OCI-LY3 (cell line): ENCODE results near the gene PAQR9.
A peak's percentile ranks its signal among the peaks of the same experiment; 100 is the strongest.

ENCODE experiments used
- H2AFZ ChIP-seq: fragments of 200-600, 300-600 bp; shearing (Covaris generic); 2 replicates; pipeline ENCODE4 v1.6.0; 2014; ENCODE audit warnings: antibody characterized with exemption, low read depth, low read length
- H3K27ac ChIP-seq: fragments of 200-600, 300-600 bp; sonication (generic); 2 replicates; pipeline ENCODE4 v1.5.1; 2014; ENCODE audit warnings: mild to moderate bottlenecking, low read length, moderate library complexity, mixed read lengths
- H3K27me3 ChIP-seq: fragments of 200-600, 300-600 bp; sonication (generic); 2 replicates; pipeline ENCODE4 v1.6.1; 2014; ENCODE audit warnings: low read depth, low read length, mixed read lengths
- H3K36me3 ChIP-seq: fragments of 200-600, 300-600 bp; sonication (generic); replicated peaks from 2 replicates; pipeline ENCODE3; 2014; ENCODE audit warnings: low read depth, low read length, mixed read lengths
- H3K4me1 ChIP-seq: fragments of 300-600, 200-600 bp; sonication (generic); 2 replicates; pipeline ENCODE4 v1.6.1; 2014; ENCODE audit warnings: low read length, mixed read lengths
- H3K4me2 ChIP-seq: fragments of 200-600, 300-600 bp; sonication (generic); 2 replicates; pipeline ENCODE4 v1.6.1; 2014; ENCODE audit warnings: low read length, mixed read lengths
- H3K4me3 ChIP-seq: fragments of 300-600, 200-600 bp; sonication (generic); 2 replicates; pipeline ENCODE4 v1.5.1; 2014; ENCODE audit warnings: antibody characterized with exemption, mild to moderate bottlenecking, low read length, moderate library complexity
- H3K79me2 ChIP-seq: fragments of 300-600, 200-600 bp; shearing (Covaris generic); 2 replicates; pipeline ENCODE4 v1.6.1; 2014; ENCODE audit warnings: mild to moderate bottlenecking, low read length, mixed read lengths
- H3K9ac ChIP-seq: fragments of 300-600, 200-600 bp; shearing (Covaris generic); 2 replicates; pipeline ENCODE4 v1.6.0; 2014; ENCODE audit warnings: mild to moderate bottlenecking, low read length, moderate library complexity
- H3K9me3 ChIP-seq: fragments of 200-600, 300-600 bp; shearing (Covaris generic); 2 replicates; pipeline ENCODE4 v1.6.1; 2014; ENCODE audit warnings: low read length, mixed read lengths; ENCODE audit not compliant: insufficient read depth
- H4K20me1 ChIP-seq: fragments of 200-600, 300-600 bp; sonication (generic); 2 replicates; pipeline ENCODE4 v1.6.1; 2016; ENCODE audit warnings: low read length, mixed read lengths; ENCODE audit not compliant: insufficient read depth
- EZH2phosphoT487 ChIP-seq: fragments of 200-600 bp; shearing (Covaris generic); IDR thresholded peaks from 2 replicates; pipeline ENCODE4 v1.6.1; 2018; ENCODE audit warnings: antibody characterized with exemption, mixed run types, low read depth
- TF ChIP-seq, protein P1 (sequence below): fragments of 200-600, 300-600 bp; sonication (generic); IDR thresholded peaks from 2 replicates; pipeline ENCODE4 v1.5.1; 2014; ENCODE audit warnings: antibody characterized with exemption, low read length, low read depth

The PAQR9 gene

DNA sequence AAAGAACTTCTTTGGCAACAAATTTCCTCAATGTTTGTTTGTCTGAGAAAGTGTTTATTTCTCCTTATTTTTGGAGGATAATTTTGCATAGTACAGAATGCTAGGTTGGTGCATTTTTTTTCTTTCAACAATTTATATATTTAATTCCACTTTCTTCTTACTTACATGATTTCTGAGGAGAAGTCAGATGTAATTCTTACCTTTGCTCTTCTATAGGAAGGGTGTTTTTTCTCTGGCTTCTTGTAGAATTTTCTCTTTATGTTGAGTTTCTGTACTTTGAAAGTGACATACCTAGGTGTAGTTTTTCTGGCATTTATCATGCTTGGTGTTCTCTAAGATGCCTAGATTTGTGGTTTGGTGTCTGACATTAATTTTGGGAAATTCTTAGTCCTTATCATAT lies 39.8 kb downstream of the PAQR9 start:
- no peak overlapping the region for H3K9ac ChIP-seq
- no peak overlapping the region for H3K4me3 ChIP-seq
- no peak overlapping the region for H3K4me2 ChIP-seq
- no peak overlapping the region for H3K27ac ChIP-seq
- H3K4me1 ChIP-seq = no peaks in the 10 kb centered on the region
- no peaks in the 10 kb centered on the region for H3K9me3 ChIP-seq
- H3K79me2 ChIP-seq = no peaks in the 10 kb centered on the region
- TF ChIP-seq, protein P1, sequence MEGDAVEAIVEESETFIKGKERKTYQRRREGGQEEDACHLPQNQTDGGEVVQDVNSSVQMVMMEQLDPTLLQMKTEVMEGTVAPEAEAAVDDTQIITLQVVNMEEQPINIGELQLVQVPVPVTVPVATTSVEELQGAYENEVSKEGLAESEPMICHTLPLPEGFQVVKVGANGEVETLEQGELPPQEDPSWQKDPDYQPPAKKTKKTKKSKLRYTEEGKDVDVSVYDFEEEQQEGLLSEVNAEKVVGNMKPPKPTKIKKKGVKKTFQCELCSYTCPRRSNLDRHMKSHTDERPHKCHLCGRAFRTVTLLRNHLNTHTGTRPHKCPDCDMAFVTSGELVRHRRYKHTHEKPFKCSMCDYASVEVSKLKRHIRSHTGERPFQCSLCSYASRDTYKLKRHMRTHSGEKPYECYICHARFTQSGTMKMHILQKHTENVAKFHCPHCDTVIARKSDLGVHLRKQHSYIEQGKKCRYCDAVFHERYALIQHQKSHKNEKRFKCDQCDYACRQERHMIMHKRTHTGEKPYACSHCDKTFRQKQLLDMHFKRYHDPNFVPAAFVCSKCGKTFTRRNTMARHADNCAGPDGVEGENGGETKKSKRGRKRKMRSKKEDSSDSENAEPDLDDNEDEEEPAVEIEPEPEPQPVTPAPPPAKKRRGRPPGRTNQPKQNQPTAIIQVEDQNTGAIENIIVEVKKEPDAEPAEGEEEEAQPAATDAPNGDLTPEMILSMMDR = no peak
- TF ChIP-seq EZH2phosphoT487 = no peak
- H4K20me1 ChIP-seq = no peaks in the 10 kb centered on the region
- H3K27me3 ChIP-seq = no peaks in the 10 kb centered on the region
- no peak overlapping the region for H2AFZ ChIP-seq
- H3K36me3 ChIP-seq = no peaks in the 10 kb centered on the region

- TF ChIP-seq, protein P1 = no peak
- TF ChIP-seq EZH2phosphoT487 = no peak
- no peaks in the 10 kb centered on the region for H4K20me1 ChIP-seq
- H2AFZ ChIP-seq = no peak overlapping the region
- H3K9me3 ChIP-seq = no peaks in the 10 kb centered on the region
- H3K36me3 ChIP-seq = no peaks in the 10 kb centered on the region
- no peak overlapping the region for H3K9ac ChIP-seq
- H3K4me3 ChIP-seq = no peak overlapping the region
- no peak overlapping the region for H3K27ac ChIP-seq
- H3K4me2 ChIP-seq = no peak overlapping the region
- H3K27me3 ChIP-seq = no peaks in the 10 kb centered on the region
- H3K79me2 ChIP-seq = no peaks in the 10 kb centered on the region
- H3K4me1 ChIP-seq = no peaks in the 10 kb centered on the region
Measured at GRCh38 chr3:142916605-142917004, 46.9 kb downstream of the PAQR9 start.

- Histone ChIP-seq H3K4me3 (no peak overlapping the region), H4K20me1 (no peaks in the 10 kb centered on the region), H3K36me3 (no peaks in the 10 kb centered on the region), H3K4me1 (no peaks in the 10 kb centered on the region), H3K27me3 (no peaks in the 10 kb centered on the region), H3K27ac (no peak overlapping the region), H3K4me2 (no peak overlapping the region), H3K79me2 (no peaks in the 10 kb centered on the region), H2AFZ (no peak overlapping the region), H3K9me3 (no peaks in the 10 kb centered on the region), H3K9ac (no peak overlapping the region)
- TF ChIP-seq, protein P1 = no peak
Measured at GRCh38 chr3:142915636-142916035, 47.8 kb downstream of the PAQR9 start.

DNA sequence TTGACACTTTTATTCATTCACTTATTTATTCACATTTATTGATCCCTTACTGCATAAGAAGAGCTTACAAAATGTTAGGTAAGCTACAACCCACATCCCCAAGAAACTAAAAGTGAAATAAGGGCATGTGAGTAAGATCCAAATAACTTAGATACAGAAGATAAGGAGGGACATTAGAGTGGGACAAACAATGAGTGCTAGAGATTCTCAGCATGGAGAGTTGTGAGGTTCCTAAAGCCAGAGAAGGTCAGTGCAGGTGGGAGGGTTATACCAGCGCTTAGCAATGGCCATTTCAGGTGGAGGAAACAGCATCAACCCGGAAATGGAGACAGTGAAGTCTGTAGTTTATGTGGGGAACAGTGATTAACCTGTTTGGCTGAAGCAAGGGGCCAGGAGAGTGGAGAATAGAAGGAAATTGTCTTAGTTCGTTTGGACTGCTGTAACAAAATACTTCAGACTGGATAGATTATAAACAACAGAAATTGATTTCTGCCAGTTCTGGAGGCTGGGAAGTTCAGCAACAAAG lies 49.1 kb downstream of the PAQR9 start:
- H4K20me1 ChIP-seq = no peaks in the 10 kb centered on the region
- H3K79me2 ChIP-seq = no peaks in the 10 kb centered on the region
- H3K27ac ChIP-seq = no peak overlapping the region
- H3K4me1 ChIP-seq = no peaks in the 10 kb centered on the region
- H3K36me3 ChIP-seq = no peaks in the 10 kb centered on the region
- no peaks in the 10 kb centered on the region for H3K9me3 ChIP-seq
- no peak overlapping the region for H3K4me3 ChIP-seq
- TF ChIP-seq, protein P1 = no peak
- no peak for TF ChIP-seq EZH2phosphoT487
- peak overlapping the region; percentile 10 for H3K4me2 ChIP-seq
- H2AFZ ChIP-seq = peak overlapping the region; percentile 51
- no peak overlapping the region for H3K9ac ChIP-seq
- no peaks in the 10 kb centered on the region for H3K27me3 ChIP-seq
